Hepatocyte (in vitro differentiated cells): ENCODE measurements around the gene PRKAG2. TPM values are rescaled to one million over a fixed set of nuclear protein-coding genes. Genes with fewer than 3 reads are reported as not detected.

Source experiments
- DNase-seq: peaks from one replicate; pipeline ENCODE4 v3.0.0-alpha.2; 2016; ENCODE audit warnings: low spot score
- H2AFZ ChIP-seq: fragments of 200-600 bp; sonication (generic); 2 replicates; pipeline ENCODE4 v1.6.0; 2016; ENCODE audit warnings: antibody characterized with exemption, mild to moderate bottlenecking
- H3K27ac ChIP-seq: fragments of 200-600 bp; sonication (generic); 2 replicates; pipeline ENCODE4 v1.5.1; 2016; ENCODE audit warnings: mild to moderate bottlenecking
- H3K27me3 ChIP-seq: fragments of 200-600 bp; sonication (generic); 2 replicates; pipeline ENCODE4 v1.6.1; 2016
- H3K36me3 ChIP-seq: fragments of 200-600 bp; sonication (generic); replicated peaks from 2 replicates; pipeline ENCODE4 v1.5.1; 2016; ENCODE audit warnings: low read depth; ENCODE audit not compliant: insufficient read depth
- H3K4me1 ChIP-seq: fragments of 200-600 bp; sonication (generic); 2 replicates; pipeline ENCODE4 v1.5.1; 2016; ENCODE audit warnings: mild to moderate bottlenecking, moderate library complexity; ENCODE audit not compliant: insufficient read depth
- H3K4me2 ChIP-seq: fragments of 200-600 bp; sonication (generic); 2 replicates; pipeline ENCODE4 v1.6.0; 2016
- H3K4me3 ChIP-seq: fragments of 200-600 bp; sonication (generic); 2 replicates; pipeline ENCODE4 v1.5.1; 2016; ENCODE audit warnings: mild to moderate bottlenecking
- H3K79me2 ChIP-seq: fragments of 200-600 bp; sonication (generic); 2 replicates; pipeline ENCODE4 v1.6.0; 2017; ENCODE audit warnings: mild to moderate bottlenecking
- H3K9me2 ChIP-seq: fragments of 200-600 bp; sonication (generic); replicated peaks from 2 replicates; pipeline ENCODE4 v1.6.0; 2017; ENCODE audit warnings: mild to moderate bottlenecking; ENCODE audit not compliant: insufficient read depth
- H3K9me3 ChIP-seq: fragments of 200-600 bp; sonication (generic); 2 replicates; pipeline ENCODE4 v1.5.1; 2016; ENCODE audit warnings: low read depth, mild to moderate bottlenecking
- H4K20me1 ChIP-seq: fragments of 200-600 bp; sonication (generic); 2 replicates; pipeline ENCODE4 v1.6.0; 2016; ENCODE audit warnings: mild to moderate bottlenecking; ENCODE audit not compliant: insufficient read depth, poor library complexity, severe bottlenecking
- CTCF ChIP-seq: fragments of 200-600 bp; sonication (generic); IDR thresholded peaks from 2 replicates; pipeline ENCODE4 v1.5.1; 2016; ENCODE audit warnings: antibody characterized with exemption, mild to moderate bottlenecking; ENCODE audit not compliant: poor library complexity
- EZH2 ChIP-seq: fragments of 200-600 bp; sonication (generic); IDR thresholded peaks from 2 replicates; pipeline ENCODE4 v1.6.1; 2016; ENCODE audit warnings: antibody characterized with exemption, mild to moderate bottlenecking, borderline replicate concordance
- EZH2phosphoT487 ChIP-seq: fragments of 200-600 bp; sonication (generic); IDR thresholded peaks from one replicate; pipeline ENCODE4 v1.6.1; 2018; ENCODE audit warnings: antibody characterized with exemption, mild to moderate bottlenecking, low read depth, moderate library complexity; ENCODE audit not compliant: unreplicated experiment, severe bottlenecking
- WGBS: methylation state at CpG from one replicate; pipeline ENCODE4 v1.1.6; 2016; ENCODE audit warnings: low lambda C conversion rate; ENCODE audit errors: missing lambda C conversion rate; 5-methylcytosine and 5-hydroxymethylcytosine counted together
- polyA plus RNA-seq: library from polyadenylated mRNA; unstranded; fragments of >200 nt; fragmentation: Nextera tagmentation; extraction: Ambion mirVana; gene quantifications from 2 replicates; pipeline ENCODE4 v1.2.1, GENCODE V29; 2016
- total RNA-seq: library from RNA; depleted of rRNA; stranded (reverse); fragments of >200 nt; gene quantifications from 2 replicates; pipeline ENCODE4 v1.2.3, GENCODE V29; 2014

The PRKAG2 gene
- total and polyA plus RNA-seq, 2 experiments from 2014 or later = 17.8 to 23.4 TPM

GRCh38 chr7:151869109-151869428 is 7.8 kb downstream of the PRKAG2 start:
- Histone ChIP-seq H3K9me3 (no peaks in the 10 kb centered on the region), H3K27ac (no peak overlapping the region), H3K79me2 (no peaks in the 10 kb centered on the region), H3K4me2 (no peak overlapping the region), H4K20me1 (no peaks in the 10 kb centered on the region), H3K4me1 (no peaks in the 10 kb centered on the region), H3K4me3 (no peak overlapping the region), H3K9me2 (no peaks in the 10 kb centered on the region), H3K36me3 (no peaks in the 10 kb centered on the region), H3K27me3 (no peaks in the 10 kb centered on the region), H2AFZ (no peak overlapping the region)
- WGBS = 64% methylated on average over 6 of the region's 6 CpGs
- no peak for DNase-seq
- TF ChIP-seq CTCF = no peak
- no peak for TF ChIP-seq EZH2phosphoT487
- no peak for TF ChIP-seq EZH2

- no peaks in the 10 kb centered on the region for H3K36me3 ChIP-seq
- H3K4me2 ChIP-seq = no peak overlapping the region
- no peaks in the 10 kb centered on the region for H3K4me1 ChIP-seq
- no peaks in the 10 kb centered on the region for H3K27me3 ChIP-seq
- no peak overlapping the region for H3K4me3 ChIP-seq
- 61% methylated on average over 23 of the region's 23 CpGs for WGBS
- no peak overlapping the region for H3K27ac ChIP-seq
- H3K79me2 ChIP-seq = no peaks in the 10 kb centered on the region
- H2AFZ ChIP-seq = no peak overlapping the region
- TF ChIP-seq EZH2 = no peak
- no peak for TF ChIP-seq CTCF
- TF ChIP-seq EZH2phosphoT487 = no peak
- no peaks in the 10 kb centered on the region for H4K20me1 ChIP-seq
- H3K9me3 ChIP-seq = no peaks in the 10 kb centered on the region
- DNase-seq = no peak
- no peaks in the 10 kb centered on the region for H3K9me2 ChIP-seq
Observed at GRCh38 chr7:151868396-151869108, 8.4 kb downstream of the PRKAG2 start.

GRCh38 chr7:151867912-151868311 is 9.0 kb downstream of the PRKAG2 start:
- Histone ChIP-seq H2AFZ (no peak overlapping the region), H3K4me2 (no peak overlapping the region), H4K20me1 (no peaks in the 10 kb centered on the region), H3K9me3 (no peaks in the 10 kb centered on the region), H3K4me1 (no peaks in the 10 kb centered on the region), H3K27ac (no peak overlapping the region), H3K36me3 (no peaks in the 10 kb centered on the region), H3K9me2 (no peaks in the 10 kb centered on the region), H3K27me3 (no peaks in the 10 kb centered on the region), H3K79me2 (no peaks in the 10 kb centered on the region), H3K4me3 (no peak overlapping the region)
- WGBS = 68% methylated on average over 6 of the region's 6 CpGs
- no peak for DNase-seq
- no peak for TF ChIP-seq EZH2phosphoT487
- no peak for TF ChIP-seq CTCF
- TF ChIP-seq EZH2 = no peak
